Activated naive CD4-positive, alpha-beta T cell treated with anti-CD3 and anti-CD28 coated beads for 36 hours (primary cell): ENCODE data around the gene DMAC2L. TPM values are rescaled to one million over a fixed set of nuclear protein-coding genes. Genes with fewer than 3 reads are reported as not detected.
A peak's percentile ranks its signal among the peaks of the same experiment; 100 is the strongest.
"Not testable (repeated sequence)": the region's sequence is repeated elsewhere in the genome, so short reads cannot be mapped to it uniquely, and the experiment has no call there.

Source experiments
- CTCF ChIA-PET: fragments of 350-600 bp; sonication (Branson Sonifier 250); formaldehyde crosslinking; loops from one replicate; lab custom pipeline; 2021; ENCODE audit warnings: antibody characterized with exemption; lab: Charles Lee
- DNase-seq: peaks from one replicate; pipeline ENCODE4 v3.0.0-alpha.2; 2020
- H3K27ac Mint-ChIP-seq: one replicate; pipeline ENCODE4 v1.8.0; 2021; ENCODE audit warnings: mild to moderate bottlenecking, mixed read lengths
- H3K27me3 Mint-ChIP-seq: one replicate; pipeline ENCODE4 v1.8.0; 2021; ENCODE audit warnings: low read depth, mixed read lengths
- H3K36me3 Mint-ChIP-seq: one replicate; pipeline ENCODE4 v1.8.0; 2021; ENCODE audit warnings: low read depth, mixed read lengths
- H3K4me1 Mint-ChIP-seq: one replicate; pipeline ENCODE4 v1.8.0; 2021; ENCODE audit warnings: low read depth, mixed read lengths
- H3K4me3 Mint-ChIP-seq: one replicate; pipeline ENCODE4 v1.8.0; 2021; ENCODE audit warnings: mild to moderate bottlenecking, moderate library complexity, mixed read lengths
- H3K9me3 Mint-ChIP-seq: one replicate; pipeline ENCODE4 v1.8.0; 2021; ENCODE audit warnings: mixed read lengths
- intact Hi-C: fragments of 100-400 bp; cut with micrococcal nuclease; formaldehyde crosslinking; loops from one replicate; pipeline ENCODE4 v1.15.1; 2023
- total RNA-seq, 2 experiments: library from RNA; stranded (reverse); gene quantifications; one replicate each; pipeline ENCODE4 v1.2.3, GENCODE V29; 2021

The DMAC2L gene
- total RNA-seq, 2 experiments from 2014 or later: 11.7 to 13.7 TPM

GRCh38 chr14:50308363-50308915 lies 3.7 kb upstream of the DMAC2L start:
- no peak for DNase-seq
- Mint-ChIP-seq H3K27ac (no peak overlapping the region), H3K4me3 (no peak overlapping the region), H3K36me3 (peaks cover 6% of the 10 kb centered on the region), H3K9me3 (no peaks in the 10 kb centered on the region), H3K4me1 (peaks cover 23% of the 10 kb centered on the region), H3K27me3 (no peaks in the 10 kb centered on the region)
- CTCF ChIA-PET: interaction anchor here (0.9 kb wide), 1 partner anchor 17 kb away, joined by 3 read pairs; no protein-coding TSS in a partner anchor
- intact Hi-C loops: no loop called here

GRCh38 chr14:50310445-50310844 lies 1.7 kb upstream of the DMAC2L start:
- peaks cover 5% of the 10 kb centered on the region for H3K9me3 Mint-ChIP-seq
- DNase-seq: no peak
- no peak overlapping the region for H3K27ac Mint-ChIP-seq
- CTCF ChIA-PET: interaction anchor here (0.7 to 2.7 kb wide), 3 partner anchors 10 to 456 kb away, joined by 3 to 22 read pairs (median 3); no protein-coding TSS in a partner anchor
- peaks cover 32% of the 10 kb centered on the region for H3K4me1 Mint-ChIP-seq
- H3K36me3 Mint-ChIP-seq: peaks cover 15% of the 10 kb centered on the region
- intact Hi-C loops: loop anchor here (5.0 to 10.0 kb wide), 3 partner anchors 618 to 934 kb away; partner anchors contain the start of genes KLHDC1, MGAT2, RPL36AL and TMX1
- H3K27me3 Mint-ChIP-seq: no peaks in the 10 kb centered on the region
- H3K4me3 Mint-ChIP-seq: no peak overlapping the region

- DNase-seq: no peak
- peak overlapping the region; percentile 78 for H3K27ac Mint-ChIP-seq
- H3K36me3 Mint-ChIP-seq: peaks cover 18% of the 10 kb centered on the region
- H3K4me3 Mint-ChIP-seq: peak overlapping the region; percentile 94
- intact Hi-C loops: loop anchor here (5.0 to 10.0 kb wide), 3 partner anchors 619 to 933 kb away; partner anchors contain the start of genes KLHDC1, MGAT2, RPL36AL and TMX1
- H3K9me3 Mint-ChIP-seq: peaks cover 5% of the 10 kb centered on the region
- CTCF ChIA-PET: interaction anchor here (0.7 to 2.7 kb wide), 6 partner anchors 9 to 443 kb away, joined by 3 to 22 read pairs (median 4); partner anchors contain the start of gene MAP4K5
- H3K4me1 Mint-ChIP-seq: peaks cover 38% of the 10 kb centered on the region
- H3K27me3 Mint-ChIP-seq: no peaks in the 10 kb centered on the region
Observed at GRCh38 chr14:50311337-50311971, 670 bp upstream of the DMAC2L start.

GRCh38 chr14:50312734-50313054 lies 570 bp downstream of the DMAC2L start:
- intact Hi-C loops: loop anchor here (1.0 to 10.0 kb wide), 17 partner anchors 9 to 932 kb away; partner anchors contain the start of genes KLHDC1, KLHDC2, LRR1 and MGAT2
- CTCF ChIA-PET: interaction anchor here (0.6 to 2.7 kb wide), 5 partner anchors 8 to 489 kb away, joined by 3 to 22 read pairs (median 4); partner anchors contain the start of gene MAP4K5
- H3K4me1 Mint-ChIP-seq: peaks cover 41% of the 10 kb centered on the region
- no peak for DNase-seq
- peak overlapping the region; percentile 94 for H3K4me3 Mint-ChIP-seq
- H3K27me3 Mint-ChIP-seq: no peaks in the 10 kb centered on the region
- H3K36me3 Mint-ChIP-seq: peaks cover 18% of the 10 kb centered on the region
- H3K9me3 Mint-ChIP-seq: peaks cover 5% of the 10 kb centered on the region
- H3K27ac Mint-ChIP-seq: peak overlapping the region; percentile 95

- CTCF ChIA-PET, H3K9me3 Mint-ChIP-seq, H3K4me3 Mint-ChIP-seq, H3K27me3 Mint-ChIP-seq, DNase-seq, H3K27ac Mint-ChIP-seq: not testable (repeated sequence)
- peaks cover 45% of the 10 kb centered on the region for H3K4me1 Mint-ChIP-seq
- intact Hi-C loops: loop anchor here (5.0 to 10.0 kb wide), 3 partner anchors 622 to 931 kb away; partner anchors contain the start of genes KLHDC1, MGAT2, RPL36AL and TMX1
- peaks cover 17% of the 10 kb centered on the region for H3K36me3 Mint-ChIP-seq
Observed at GRCh38 chr14:50314098-50314497, 2.0 kb downstream of the DMAC2L start.

GRCh38 chr14:50318031-50318626 lies 6.0 kb downstream of the DMAC2L start:
- DNase-seq: no peak
- Mint-ChIP-seq H3K27ac (no peak overlapping the region), H3K4me3 (no peak overlapping the region), H3K4me1 (peaks cover 42% of the 10 kb centered on the region), H3K9me3 (peaks cover 5% of the 10 kb centered on the region), H3K36me3 (peaks cover 15% of the 10 kb centered on the region), H3K27me3 (no peaks in the 10 kb centered on the region)
- CTCF ChIA-PET: interaction anchor here (0.5 to 1.7 kb wide), 12 partner anchors 13 to 676 kb away, joined by 3 to 5 read pairs (median 3); no protein-coding TSS in a partner anchor
- intact Hi-C loops: loop anchor here (10.0 kb wide), 1 partner anchor 927 kb away; the partner anchor contains the start of gene TMX1

GRCh38 chr14:50319293-50319692 lies 7.2 kb downstream of the DMAC2L start:
- peaks cover 31% of the 10 kb centered on the region for H3K4me1 Mint-ChIP-seq
- H3K27ac Mint-ChIP-seq: no peak overlapping the region
- intact Hi-C loops: loop anchor here (10.0 kb wide), 1 partner anchor 926 kb away; the partner anchor contains the start of gene TMX1
- no peaks in the 10 kb centered on the region for H3K27me3 Mint-ChIP-seq
- peaks cover 8% of the 10 kb centered on the region for H3K36me3 Mint-ChIP-seq
- DNase-seq: no peak
- CTCF ChIA-PET: interaction anchor here (0.8 to 3.7 kb wide), 3 partner anchors 15 to 220 kb away, joined by 6 to 26 read pairs (median 14); no protein-coding TSS in a partner anchor
- H3K4me3 Mint-ChIP-seq: no peak overlapping the region
- no peaks in the 10 kb centered on the region for H3K9me3 Mint-ChIP-seq

GRCh38 chr14:50319721-50320120 lies 7.6 kb downstream of the DMAC2L start:
- Mint-ChIP-seq H3K36me3 (peaks cover 6% of the 10 kb centered on the region), H3K27ac (no peak overlapping the region), H3K4me3 (no peak overlapping the region), H3K4me1 (peaks cover 30% of the 10 kb centered on the region), H3K27me3 (no peaks in the 10 kb centered on the region), H3K9me3 (no peaks in the 10 kb centered on the region)
- DNase-seq: no peak
- CTCF ChIA-PET: interaction anchor here (1.3 to 3.7 kb wide), 10 partner anchors 8 to 685 kb away, joined by 4 to 26 read pairs (median 12); partner anchors contain the start of genes DMAC2L, L2HGDH and MAP4K5
- intact Hi-C loops: loop anchor here (10.0 kb wide), 3 partner anchors 925 to 1525 kb away; partner anchors contain the start of gene TMX1

GRCh38 chr14:50320283-50320682 lies 8.2 kb downstream of the DMAC2L start:
- Mint-ChIP-seq H3K27ac (no peak overlapping the region), H3K4me1 (peaks cover 30% of the 10 kb centered on the region), H3K9me3 (no peaks in the 10 kb centered on the region), H3K4me3 (no peak overlapping the region), H3K27me3 (no peaks in the 10 kb centered on the region), H3K36me3 (peaks cover 8% of the 10 kb centered on the region)
- CTCF ChIA-PET: interaction anchor here (0.9 to 3.7 kb wide), 21 partner anchors 8 to 686 kb away, joined by 3 to 28 read pairs (median 6); partner anchors contain the start of genes DMAC2L, L2HGDH and MAP4K5
- peak; percentile 51 for DNase-seq
- intact Hi-C loops: loop anchor here (10.0 kb wide), 2 partner anchors 1465 to 1525 kb away; no protein-coding TSS in a partner anchor

- CTCF ChIA-PET: interaction anchor here (0.9 to 3.7 kb wide), 21 partner anchors 9 to 687 kb away, joined by 3 to 28 read pairs (median 7); partner anchors contain the start of genes DMAC2L, L2HGDH and MAP4K5
- Mint-ChIP-seq H3K9me3 (no peaks in the 10 kb centered on the region), H3K4me1 (peaks cover 25% of the 10 kb centered on the region), H3K27me3 (no peaks in the 10 kb centered on the region), H3K27ac (no peak overlapping the region), H3K36me3 (peaks cover 5% of the 10 kb centered on the region), H3K4me3 (no peak overlapping the region)
- intact Hi-C loops: loop anchor here (1.0 to 10.0 kb wide), 17 partner anchors 9 to 1524 kb away; partner anchors contain the start of genes CDKL1, DMAC2L, L2HGDH and MAP4K5
- DNase-seq: peak; percentile 80
Observed at GRCh38 chr14:50321009-50321660, 9.0 kb downstream of the DMAC2L start.

- no peak overlapping the region for H3K4me3 Mint-ChIP-seq
- H3K27me3 Mint-ChIP-seq: no peaks in the 10 kb centered on the region
- CTCF ChIA-PET: interaction anchor here (1.2 to 2.4 kb wide), 3 partner anchors 11 to 367 kb away, joined by 3 to 11 read pairs (median 3); no protein-coding TSS in a partner anchor
- peaks cover 4% of the 10 kb centered on the region for H3K36me3 Mint-ChIP-seq
- intact Hi-C loops: no loop called here
- no peaks in the 10 kb centered on the region for H3K9me3 Mint-ChIP-seq
- DNase-seq: no peak
- peaks cover 13% of the 10 kb centered on the region for H3K4me1 Mint-ChIP-seq
- H3K27ac Mint-ChIP-seq: no peak overlapping the region
Observed at GRCh38 chr14:50331596-50331995, 19.5 kb downstream of the DMAC2L start.
